Measurements from ENCODE around the gene CCL20. TPM values are rescaled to one million over a fixed set of nuclear protein-coding genes. Genes with fewer than 3 reads are reported as not detected.
"Not testable (repeated sequence)": the region's sequence is repeated elsewhere in the genome, so short reads cannot be mapped to it uniquely, and the experiment has no call there.

Gene CCL20
- total and polyA plus RNA-seq, 10 donors, result 0.28 to 0.74 (median 0.46) TPM; not detected in 7

GRCh38 chr2:227796045-227796711 lies 17.5 kb upstream of the CCL20 start:
- no peaks in the 10 kb centered on the region for H3K36me3 ChIP-seq
- no peak for TF ChIP-seq POLR2A (IDR thresholded peaks at IDR 0.05)
- H3K27me3 ChIP-seq (replicated peaks in 1 of 7), result no peaks in the 10 kb centered on the region
- DNase-seq, result no peak
- H3K9me3 ChIP-seq, result no peaks in the 10 kb centered on the region
- no peaks in the 10 kb centered on the region for H3K4me1 ChIP-seq
- no peak overlapping the region for H3K4me3 ChIP-seq
- intact Hi-C loops (cut with DNase I; ENCODE audit: low total_unique reads), result no loop called here
- WGBS, 5 donors, result 65 to 82% (median 70%) methylated on average over 12 of the region's 12 CpGs
- no peak overlapping the region for H3K27ac ChIP-seq

GRCh38 chr2:227796768-227797167 lies 16.9 kb upstream of the CCL20 start:
- not testable (repeated sequence) for DNase-seq

GRCh38 chr2:227799202-227799601 lies 14.4 kb upstream of the CCL20 start:
- no peaks in the 10 kb centered on the region for H3K4me1 ChIP-seq
- no peaks in the 10 kb centered on the region for H3K27me3 ChIP-seq (replicated peaks in 1 of 7)
- no peaks in the 10 kb centered on the region for H3K9me3 ChIP-seq
- no peak overlapping the region for H3K4me3 ChIP-seq
- DNase-seq, result no peak
- H3K36me3 ChIP-seq, result no peaks in the 10 kb centered on the region
- no peak overlapping the region for H3K27ac ChIP-seq
- 73 to 89% (median 80%) methylated on average over 3 of the region's 3 CpGs for WGBS, 5 donors
- no peak for TF ChIP-seq POLR2AphosphoS5 (IDR thresholded peaks at IDR 0.05)
- TF ChIP-seq CTCF (IDR thresholded peaks at IDR 0.05 in 8 of 11, conservative IDR thresholded peaks at IDR 0.05 in 3 of 11), result no peak
- no peak for TF ChIP-seq POLR2A (IDR thresholded peaks at IDR 0.05)
- intact Hi-C loops (cut with DNase I; ENCODE audit: low total_unique reads), result no loop called here

More at GRCh38 chr2:227796768-227797167, 16.9 kb upstream of the CCL20 start:
- H3K4me3 ChIP-seq; H3K27me3 ChIP-seq (replicated peaks in 1 of 7); H3K27ac ChIP-seq; intact Hi-C loops (cut with DNase I; ENCODE audit: low total_unique reads); H3K4me1 ChIP-seq; H3K9me3 ChIP-seq; H3K36me3 ChIP-seq: not testable (repeated sequence)
- WGBS, 5 donors, result 83 to 93% (median 88%) methylated on average over 5 of the region's 5 CpGs

GRCh38 chr2:227802882-227803281 lies 10.8 kb upstream of the CCL20 start:
- no peak for DNase-seq
- 55 to 71% (median 62%) methylated on average over 2 of the region's 2 CpGs for WGBS, 5 donors

More at GRCh38 chr2:227802882-227803281, 10.8 kb upstream of the CCL20 start:
- H3K9me3 ChIP-seq, result no peaks in the 10 kb centered on the region
- H3K27me3 ChIP-seq (replicated peaks in 1 of 7), result no peaks in the 10 kb centered on the region
- H3K36me3 ChIP-seq, result no peaks in the 10 kb centered on the region
- H3K4me1 ChIP-seq, result peaks cover 0 to 7% (median 3%) of the 10 kb centered on the region in 6 donors
- no peak overlapping the region for H3K27ac ChIP-seq
- no peak for TF ChIP-seq POLR2AphosphoS5 (IDR thresholded peaks at IDR 0.05)
- TF ChIP-seq CTCF (IDR thresholded peaks at IDR 0.05 in 8 of 11, conservative IDR thresholded peaks at IDR 0.05 in 3 of 11), result no peak
- TF ChIP-seq POLR2A (IDR thresholded peaks at IDR 0.05), result no peak
- intact Hi-C loops (cut with DNase I; ENCODE audit: low total_unique reads), result no loop called here
- no peak overlapping the region for H3K4me3 ChIP-seq
